Activated T-cell treated with anti-CD3 and anti-CD28 coated beads, Interleukin-2, amount 50 U/mL, for 72 hours (primary cell): Measurements from ENCODE around the gene GNG7. TPM values are rescaled to one million over a fixed set of nuclear protein-coding genes. Genes with fewer than 3 reads are reported as not detected.
"Not testable (repeated sequence)": the region's sequence is repeated elsewhere in the genome, so short reads cannot be mapped to it uniquely, and the experiment has no call there.

Experiments
- ATAC-seq, 2 donors: fragments of 150-1000 bp; cut with Tn5 transposase; replicated peaks in 1 of 2; 2 replicates each; pipeline ENCODE4 v1.10.0; 2021; ENCODE audit warnings: moderate library complexity in 2 of 2, mild to moderate bottlenecking in 1 of 2
- DNase-seq, 2 donors: peaks; one replicate each; pipeline ENCODE4 v3.0.0; 2021 to 2022; ENCODE audit warnings: mixed read lengths in 1 of 2
- H3K27ac Mint-ChIP-seq: one replicate; pipeline ENCODE4 v1.8.0; 2022; ENCODE audit warnings: mild to moderate bottlenecking, moderate library complexity, mixed read lengths
- H3K27me3 Mint-ChIP-seq: one replicate; pipeline ENCODE4 v1.8.0; 2022; ENCODE audit warnings: low read depth, mixed read lengths
- H3K36me3 Mint-ChIP-seq, 2 donors: one replicate each; pipeline ENCODE4 v1.8.0; 2022; ENCODE audit warnings: mixed read lengths in 2 of 2, mild to moderate bottlenecking in 1 of 2; ENCODE audit not compliant: insufficient read depth in 2 of 2
- H3K4me1 Mint-ChIP-seq: one replicate; pipeline ENCODE4 v1.8.0; 2022; ENCODE audit warnings: low read depth, mixed read lengths
- H3K4me3 Mint-ChIP-seq, 2 donors: one replicate each; pipeline ENCODE4 v1.8.0; 2022; ENCODE audit warnings: mild to moderate bottlenecking in 2 of 2, mixed read lengths in 2 of 2, moderate library complexity in 2 of 2
- H3K9me3 Mint-ChIP-seq, 2 donors: one replicate each; pipeline ENCODE4 v1.8.0; 2022; ENCODE audit warnings: mixed read lengths in 2 of 2
- total RNA-seq, 2 donors: library from RNA; stranded (reverse); gene quantifications; one replicate each; pipeline ENCODE4 v1.2.3, GENCODE V29; 2022

GNG7 gene
- total RNA-seq, 2 donors from 2014 or later = 1.3 TPM

GRCh38 chr19:2578391-2578890, 124.1 kb downstream of the GNG7 start:
- Mint-ChIP-seq H3K9me3 (peaks cover 0 to 4% of the 10 kb centered on the region in 2 donors), H3K4me1 (no peaks in the 10 kb centered on the region), H3K27ac (no peak overlapping the region), H3K36me3 (peaks cover 0 to 6% of the 10 kb centered on the region in 2 donors), H3K27me3 (peaks cover 7% of the 10 kb centered on the region), H3K4me3 (peak overlapping the region; percentile 41 to 57)
- DNase-seq = no peak
- ATAC-seq = no peak

GRCh38 chr19:2577722-2578335, 124.7 kb downstream of the GNG7 start:
- H3K27me3 Mint-ChIP-seq = peaks cover 7% of the 10 kb centered on the region
- peaks cover 0 to 4% of the 10 kb centered on the region in 2 donors for H3K9me3 Mint-ChIP-seq
- H3K4me1 Mint-ChIP-seq = no peaks in the 10 kb centered on the region
- no peak for ATAC-seq
- peaks cover 0 to 4% of the 10 kb centered on the region in 2 donors for H3K36me3 Mint-ChIP-seq
- H3K27ac Mint-ChIP-seq = no peak overlapping the region
- peak overlapping the region; percentile 39 to 41 for H3K4me3 Mint-ChIP-seq
- DNase-seq = no peak

- no peak for DNase-seq
- peaks cover 0 to 4% of the 10 kb centered on the region in 2 donors for H3K9me3 Mint-ChIP-seq
- no peak overlapping the region for H3K27ac Mint-ChIP-seq
- no peaks in the 10 kb centered on the region for H3K4me1 Mint-ChIP-seq
- no peak for ATAC-seq
- no peak overlapping the region for H3K4me3 Mint-ChIP-seq
- no peaks in the 10 kb centered on the region for H3K36me3 Mint-ChIP-seq
- H3K27me3 Mint-ChIP-seq = peaks cover 7% of the 10 kb centered on the region
Measured at GRCh38 chr19:2575734-2576481, 126.6 kb downstream of the GNG7 start.

GRCh38 chr19:2574971-2575630, 127.4 kb downstream of the GNG7 start:
- H3K27me3 Mint-ChIP-seq = peaks cover 7% of the 10 kb centered on the region
- H3K36me3 Mint-ChIP-seq = no peaks in the 10 kb centered on the region
- peaks cover under 1 to 4% of the 10 kb centered on the region in 2 donors for H3K9me3 Mint-ChIP-seq
- H3K27ac Mint-ChIP-seq = no peak overlapping the region
- H3K4me3 Mint-ChIP-seq = no peak overlapping the region
- no peaks in the 10 kb centered on the region for H3K4me1 Mint-ChIP-seq
- no peak for ATAC-seq
- no peak for DNase-seq

GRCh38 chr19:2574478-2574931, 128.0 kb downstream of the GNG7 start:
- Mint-ChIP-seq H3K9me3 (peaks cover 2 to 4% of the 10 kb centered on the region in 2 donors), H3K4me1 (no peaks in the 10 kb centered on the region), H3K4me3 (no peak overlapping the region), H3K27me3 (peaks cover 7% of the 10 kb centered on the region), H3K36me3 (peaks cover 0 to 1% of the 10 kb centered on the region in 2 donors), H3K27ac (no peak overlapping the region)
- ATAC-seq (no peak), DNase-seq (no peak)

GRCh38 chr19:2573916-2574315, 128.6 kb downstream of the GNG7 start:
- Mint-ChIP-seq H3K4me3 (no peak overlapping the region), H3K27me3 (peaks cover 7% of the 10 kb centered on the region), H3K9me3 (peaks cover 2 to 4% of the 10 kb centered on the region in 2 donors), H3K27ac (no peak overlapping the region), H3K4me1 (no peaks in the 10 kb centered on the region), H3K36me3 (peaks cover 0 to 1% of the 10 kb centered on the region in 2 donors)
- DNase-seq (no peak), ATAC-seq (no peak)

GRCh38 chr19:2572152-2572551, 130.3 kb downstream of the GNG7 start:
- not testable (repeated sequence) for H3K27ac Mint-ChIP-seq, H3K27me3 Mint-ChIP-seq, H3K4me1 Mint-ChIP-seq, H3K36me3 Mint-ChIP-seq, H3K4me3 Mint-ChIP-seq, ATAC-seq, DNase-seq, H3K9me3 Mint-ChIP-seq

GRCh38 chr19:2569596-2570465, 132.7 kb downstream of the GNG7 start:
- H3K4me1 Mint-ChIP-seq = no peaks in the 10 kb centered on the region
- no peak overlapping the region for H3K27ac Mint-ChIP-seq
- H3K27me3 Mint-ChIP-seq = no peaks in the 10 kb centered on the region
- H3K9me3 Mint-ChIP-seq = peaks cover 6 to 7% of the 10 kb centered on the region in 2 donors
- DNase-seq (no peak), ATAC-seq (no peak)
- H3K4me3 Mint-ChIP-seq = no peak overlapping the region
- H3K36me3 Mint-ChIP-seq = peaks cover 0 to 1% of the 10 kb centered on the region in 2 donors

GRCh38 chr19:2567996-2568395, 134.5 kb downstream of the GNG7 start:
- DNase-seq (no peak), ATAC-seq (no peak)
- Mint-ChIP-seq H3K4me3 (no peak overlapping the region), H3K27ac (no peak overlapping the region), H3K27me3 (no peaks in the 10 kb centered on the region), H3K36me3 (peaks cover 0 to 1% of the 10 kb centered on the region in 2 donors), H3K4me1 (peaks cover 3% of the 10 kb centered on the region), H3K9me3 (peaks cover 6 to 7% of the 10 kb centered on the region in 2 donors)

- DNase-seq (no peak), ATAC-seq (no peak)
- Mint-ChIP-seq H3K4me1 (peaks cover 7% of the 10 kb centered on the region), H3K27ac (no peak overlapping the region), H3K27me3 (no peaks in the 10 kb centered on the region), H3K36me3 (peaks cover 0 to 1% of the 10 kb centered on the region in 2 donors), H3K4me3 (no peak overlapping the region), H3K9me3 (peaks cover 6 to 7% of the 10 kb centered on the region in 2 donors)
Measured at GRCh38 chr19:2567580-2567979, 134.9 kb downstream of the GNG7 start.

- peak overlapping the region; percentile 6 for H3K27ac Mint-ChIP-seq
- not testable (repeated sequence) for ATAC-seq, DNase-seq, H3K9me3 Mint-ChIP-seq, H3K36me3 Mint-ChIP-seq, H3K27me3 Mint-ChIP-seq
- peak overlapping the region in 1 of 2 donors; percentile 28 for H3K4me3 Mint-ChIP-seq
- peaks cover 26% of the 10 kb centered on the region for H3K4me1 Mint-ChIP-seq
Measured at GRCh38 chr19:2563546-2563945, 138.9 kb downstream of the GNG7 start.

GRCh38 chr19:2561895-2562294, 140.6 kb downstream of the GNG7 start:
- ATAC-seq (peak; percentile 92 to 95), DNase-seq (peak; percentile 74 to 77)
- H3K4me3 Mint-ChIP-seq = peak overlapping the region; percentile 88 to 98

More at GRCh38 chr19:2561895-2562294, 140.6 kb downstream of the GNG7 start:
- Mint-ChIP-seq H3K9me3 (no peaks in the 10 kb centered on the region), H3K4me1 (peaks cover 41% of the 10 kb centered on the region), H3K27ac (peak overlapping the region; percentile 97), H3K27me3 (peaks cover 3% of the 10 kb centered on the region), H3K36me3 (no peaks in the 10 kb centered on the region)
